ENCODE data around the gene CMTR1.

Gene CMTR1

DNA sequence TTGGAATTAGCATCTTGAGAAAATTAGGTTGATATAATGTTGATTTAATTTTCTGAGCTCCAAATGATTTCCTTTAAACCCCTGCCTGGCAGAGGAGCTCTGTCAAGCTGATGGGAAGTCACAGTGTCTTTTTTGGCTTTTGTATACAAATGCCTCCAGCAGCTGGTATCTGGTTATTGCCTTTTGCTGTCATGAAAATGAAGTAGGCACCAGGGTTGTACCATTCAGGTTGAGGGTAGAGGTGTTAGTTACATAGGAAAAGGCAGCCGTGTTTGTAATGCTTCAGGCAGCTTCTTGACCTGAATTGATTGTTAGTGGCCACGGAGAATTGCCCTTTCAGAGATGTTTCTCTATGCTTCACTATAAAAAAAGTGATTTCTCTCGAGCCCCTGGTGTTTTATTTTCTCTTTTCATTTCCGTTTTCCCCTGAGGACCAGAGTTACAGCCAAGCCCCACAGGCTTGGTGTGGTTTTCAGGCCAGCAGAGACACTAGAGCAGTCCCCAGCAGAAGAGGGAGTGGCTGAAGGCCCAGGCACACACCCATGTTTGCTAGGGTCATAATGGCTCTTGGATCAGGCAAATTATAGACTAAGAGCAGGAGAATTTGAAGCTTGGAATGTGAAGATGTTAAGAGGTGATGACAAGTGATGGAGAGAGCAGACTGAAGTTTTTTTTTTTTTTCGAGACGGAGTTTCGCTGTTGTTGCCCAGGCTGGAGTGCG is 21.6 kb downstream of the CMTR1 start:
- peaks cover 98% of the 10 kb centered on the region for H3K36me3 ChIP-seq

DNA sequence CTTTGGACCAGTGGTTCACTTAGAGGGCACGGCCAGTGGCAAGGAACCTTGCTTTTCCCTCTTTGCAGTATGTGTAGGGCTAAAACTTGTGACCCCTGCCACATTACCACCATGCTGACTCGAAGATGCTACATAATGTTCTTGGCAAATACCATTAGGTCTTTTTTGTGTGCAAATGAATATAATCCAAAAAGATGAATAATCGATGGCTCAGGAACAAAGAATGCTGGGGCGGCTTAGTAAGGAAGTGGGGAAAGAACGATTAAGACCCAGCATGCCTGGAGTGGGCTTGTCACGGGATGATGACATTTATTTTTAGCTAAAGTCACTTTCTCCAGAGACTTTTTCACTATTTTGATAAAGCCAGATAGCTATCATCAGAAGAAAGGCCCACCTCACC is 23.1 kb downstream of the CMTR1 start:
- Histone ChIP-seq H3K27me3 (no peaks in the 10 kb centered on the region), H3K4me3 (no peak overlapping the region), H3K4me2 (no peak overlapping the region), H3K36me3 (peaks cover 100% of the 10 kb centered on the region), H3K4me1 (no peaks in the 10 kb centered on the region), H3K9me3 (no peaks in the 10 kb centered on the region), H3K27ac (no peak overlapping the region), H4K20me1 (peaks cover 15% of the 10 kb centered on the region), H3K9ac (no peak overlapping the region)
- TF ChIP-seq Cebpa-rat (IDR thresholded peaks at IDR 0.05) = no peak

More for the DNA sequence above, 21.6 kb downstream of the CMTR1 start:
- Histone ChIP-seq H4K20me1 (peaks cover 15% of the 10 kb centered on the region), H3K9me3 (no peaks in the 10 kb centered on the region), H3K27me3 (no peaks in the 10 kb centered on the region), H3K4me3 (no peak overlapping the region), H3K9ac (no peak overlapping the region), H3K4me1 (no peaks in the 10 kb centered on the region), H3K27ac (no peak overlapping the region), H3K4me2 (no peak overlapping the region)
- no peak for TF ChIP-seq Cebpa-rat (IDR thresholded peaks at IDR 0.05)

DNA sequence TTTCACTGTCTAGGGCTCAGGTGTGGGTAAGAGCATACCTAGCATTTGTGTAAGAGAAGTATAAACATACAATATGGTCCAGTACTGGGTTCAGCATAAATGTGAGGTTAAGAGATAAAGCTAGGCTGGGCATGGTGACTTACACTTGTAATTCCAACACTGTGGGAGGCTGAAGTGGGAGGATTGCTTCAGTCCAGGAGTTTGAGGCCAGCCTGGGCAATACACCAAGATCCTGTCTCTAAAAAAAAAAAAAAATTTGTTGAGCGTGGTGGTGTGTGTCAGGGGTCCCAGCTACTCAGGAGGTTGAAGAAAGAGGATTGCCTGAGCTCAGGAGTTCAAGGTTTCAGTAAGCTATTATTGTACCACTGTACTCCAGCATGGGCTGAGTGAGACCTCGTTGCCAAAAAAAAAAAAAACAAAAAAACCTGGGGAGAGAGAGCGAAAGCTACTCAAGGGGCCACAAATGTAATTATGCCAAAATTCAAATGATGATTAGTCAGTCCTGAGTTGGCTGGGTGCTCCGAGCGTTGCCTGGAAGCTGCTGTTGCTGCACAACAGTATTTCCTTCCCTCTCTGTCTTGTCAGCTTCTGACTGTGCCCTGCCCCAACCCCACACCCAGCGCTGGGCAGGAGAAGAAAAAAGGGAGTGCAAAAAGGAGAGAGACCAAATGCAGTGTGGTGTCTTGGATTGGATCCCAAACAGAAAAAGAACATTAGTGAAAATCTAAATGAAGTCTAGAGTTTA is 24.0 kb downstream of the CMTR1 start:
- no peak for TF ChIP-seq Cebpa-rat (IDR thresholded peaks at IDR 0.05)
- H3K9ac ChIP-seq = no peak overlapping the region
- H3K4me3 ChIP-seq = no peak overlapping the region
- H3K27me3 ChIP-seq = no peaks in the 10 kb centered on the region
- H3K4me1 ChIP-seq = no peaks in the 10 kb centered on the region
- H3K36me3 ChIP-seq = peaks cover 100% of the 10 kb centered on the region
- H3K4me2 ChIP-seq = no peak overlapping the region
- H3K27ac ChIP-seq = no peak overlapping the region
- peaks cover 15% of the 10 kb centered on the region for H4K20me1 ChIP-seq
- H3K9me3 ChIP-seq = no peaks in the 10 kb centered on the region

DNA sequence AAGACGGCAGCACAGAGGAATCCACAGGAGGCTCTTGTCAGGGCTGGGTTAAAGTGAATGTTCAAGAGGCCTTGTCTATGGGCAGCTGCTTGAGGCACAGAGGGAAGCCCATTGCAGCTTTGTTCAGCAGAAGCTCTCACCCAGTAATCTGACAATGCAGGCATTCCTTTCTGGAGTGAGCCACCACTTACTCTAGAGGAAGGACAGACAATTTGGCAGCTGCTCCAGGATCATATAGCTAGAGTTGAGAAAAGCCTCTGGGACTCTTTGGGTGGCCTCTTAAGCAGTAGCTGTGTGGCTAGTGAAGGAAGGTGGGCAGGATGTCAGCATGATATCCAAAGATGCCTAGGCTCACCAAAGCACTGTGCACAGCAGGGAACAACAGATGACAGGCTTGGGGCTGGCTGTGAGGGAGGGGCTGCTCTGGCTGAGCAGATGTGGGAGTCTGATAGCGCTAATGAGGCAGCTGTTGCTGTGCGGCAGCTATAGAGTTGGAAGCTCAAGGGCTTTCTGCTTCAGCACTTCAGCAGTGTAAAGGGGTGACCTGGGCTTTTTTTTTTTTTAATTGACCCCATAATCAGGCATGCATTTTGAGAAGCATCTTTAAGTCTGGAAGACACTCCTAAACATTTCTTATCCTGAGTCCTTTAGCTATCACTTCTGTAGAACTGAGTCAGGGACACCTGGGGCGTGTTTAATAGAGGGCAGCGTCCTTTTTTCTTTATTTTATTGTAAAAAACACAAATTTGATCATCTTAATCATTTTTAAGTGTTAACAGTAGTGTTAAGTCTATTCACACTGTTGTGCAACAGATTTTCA is 27.2 kb downstream of the CMTR1 start:
- H3K9ac ChIP-seq = no peak overlapping the region
- no peak overlapping the region for H3K4me3 ChIP-seq
- H4K20me1 ChIP-seq = peaks cover 15% of the 10 kb centered on the region
- no peaks in the 10 kb centered on the region for H3K4me1 ChIP-seq
- peaks cover 91% of the 10 kb centered on the region for H3K36me3 ChIP-seq
- no peak overlapping the region for H3K27ac ChIP-seq
- no peak overlapping the region for H3K4me2 ChIP-seq
- no peak for TF ChIP-seq Cebpa-rat (IDR thresholded peaks at IDR 0.05)
- H3K27me3 ChIP-seq = no peaks in the 10 kb centered on the region
- no peaks in the 10 kb centered on the region for H3K9me3 ChIP-seq

DNA sequence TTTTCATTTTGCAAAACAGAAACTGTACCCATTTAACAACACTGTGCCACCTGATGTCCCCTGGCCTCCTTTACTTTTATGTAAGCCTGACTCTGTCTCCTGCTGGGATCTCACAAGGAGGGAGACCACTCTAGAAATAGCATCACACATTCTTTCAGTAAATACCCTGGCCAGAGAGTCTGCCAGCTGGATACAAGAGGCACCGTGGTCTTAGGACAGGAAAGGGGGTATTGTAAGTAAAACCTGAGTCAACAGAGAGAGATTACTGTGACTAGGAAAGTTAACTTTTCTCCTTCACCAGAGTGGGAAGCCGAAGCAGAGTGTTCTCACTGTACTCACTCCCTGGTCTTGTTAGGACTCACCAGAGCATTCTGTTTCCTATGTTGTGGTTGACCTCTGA is 27.8 kb downstream of the CMTR1 start:
- TF ChIP-seq Cebpa-rat (IDR thresholded peaks at IDR 0.05) = no peak
- Histone ChIP-seq H3K27me3 (no peaks in the 10 kb centered on the region), H3K9me3 (no peaks in the 10 kb centered on the region; the same call in 1 of the 2 replicates), H3K4me1 (no peaks in the 10 kb centered on the region), H3K9ac (no peak overlapping the region), H3K36me3 (peaks cover 89% of the 10 kb centered on the region), H3K27ac (no peak overlapping the region), H4K20me1 (peaks cover 15% of the 10 kb centered on the region), H3K4me2 (no peak overlapping the region), H3K4me3 (no peak overlapping the region)

DNA sequence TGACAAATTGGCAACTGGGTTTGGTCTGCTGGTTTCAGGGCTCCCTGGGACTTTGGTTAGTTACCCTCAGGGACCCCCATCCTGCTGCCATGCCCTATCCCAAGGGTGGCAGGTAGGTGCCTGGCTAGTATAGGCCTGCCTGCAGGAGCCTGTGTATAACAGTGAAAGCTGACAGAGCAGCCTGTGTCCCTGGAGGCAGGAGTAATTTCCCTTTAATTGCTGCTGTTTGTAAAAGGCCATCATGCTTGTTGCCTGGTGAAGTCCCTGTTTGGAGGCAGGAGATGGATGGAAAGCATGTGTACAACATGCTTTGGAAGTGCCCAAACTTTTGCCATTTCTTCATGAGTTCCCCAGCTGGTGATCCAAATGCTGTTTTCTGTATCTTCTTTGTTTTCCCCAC is 30.1 kb downstream of the CMTR1 start:
- no peak for TF ChIP-seq Cebpa-rat (IDR thresholded peaks at IDR 0.05)
- H3K4me3 ChIP-seq = no peak overlapping the region
- H3K27ac ChIP-seq = no peak overlapping the region
- no peak overlapping the region for H3K9ac ChIP-seq
- H3K9me3 ChIP-seq = peaks cover 23% of the 10 kb centered on the region
- no peaks in the 10 kb centered on the region for H3K27me3 ChIP-seq
- no peaks in the 10 kb centered on the region for H3K4me1 ChIP-seq
- 0 out of 2 replicates have a peak, but pooled peaks cover 5% of the 10 kb centered on the region for H4K20me1 ChIP-seq
- H3K4me2 ChIP-seq = no peak overlapping the region
- H3K36me3 ChIP-seq = peaks cover 84% of the 10 kb centered on the region

DNA sequence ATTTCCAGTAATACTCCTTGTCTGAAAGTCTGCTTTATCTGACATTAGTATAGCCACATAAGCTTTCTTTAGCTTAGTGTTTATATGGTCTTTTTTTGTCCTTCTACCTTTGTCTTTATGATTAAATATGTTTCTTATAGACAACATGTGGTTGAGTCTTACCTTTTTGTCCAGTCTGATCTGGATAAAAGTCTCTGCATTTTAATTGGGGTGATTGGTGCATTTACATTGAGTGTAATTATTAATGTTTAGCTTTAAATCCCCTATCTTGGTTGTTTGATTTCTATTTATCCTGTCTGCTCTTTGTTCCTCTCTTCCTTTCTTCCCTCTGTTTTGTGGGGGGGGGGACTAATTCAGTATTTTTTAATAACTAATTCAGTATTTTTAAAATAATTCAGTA is 34.7 kb downstream of the CMTR1 start:
- no peak overlapping the region for H3K4me3 ChIP-seq
- no peak for TF ChIP-seq Cebpa-rat (IDR thresholded peaks at IDR 0.05)

DNA sequence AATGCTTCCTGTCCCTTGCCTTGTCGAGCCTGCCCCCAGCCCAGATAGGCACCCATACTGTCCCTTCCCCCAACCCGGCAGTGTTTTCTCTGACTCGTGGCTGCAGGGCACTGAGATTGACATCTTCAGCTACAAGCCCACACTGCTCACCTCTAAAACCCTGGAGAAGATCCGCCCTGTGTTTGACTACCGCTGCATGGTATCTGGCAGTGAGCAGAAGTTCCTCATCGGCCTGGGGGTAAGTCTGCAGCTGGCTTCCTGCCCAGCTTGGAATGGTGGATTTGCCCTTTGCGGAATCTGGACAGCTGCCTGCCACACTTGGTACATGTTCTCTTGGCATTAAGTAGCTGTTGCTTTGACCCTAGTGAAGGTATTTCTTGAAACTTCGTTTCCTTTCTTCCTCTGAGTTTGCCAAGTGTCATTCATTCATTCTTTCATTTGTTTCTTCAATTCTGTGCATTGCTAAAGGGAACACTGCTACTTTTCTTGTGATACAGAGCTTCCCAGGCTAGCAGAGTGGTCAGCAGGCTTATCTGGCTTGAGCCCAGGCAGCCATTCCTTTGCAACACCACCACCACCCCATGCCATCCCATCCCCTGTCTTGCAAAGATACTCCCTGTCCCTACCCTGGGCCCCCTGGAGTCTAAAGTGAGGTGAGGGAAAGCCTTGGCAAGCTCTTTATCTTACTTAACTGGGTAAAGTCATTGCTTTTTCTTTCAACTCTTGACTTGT is 40.5 kb downstream of the CMTR1 start:
- no peak for TF ChIP-seq Cebpa-rat (IDR thresholded peaks at IDR 0.05)
- no peaks in the 10 kb centered on the region for H3K4me1 ChIP-seq
- peaks cover 5% of the 10 kb centered on the region for H3K9me3 ChIP-seq
- H3K27ac ChIP-seq = no peak overlapping the region
- H3K4me3 ChIP-seq = no peak overlapping the region
- no peaks in the 10 kb centered on the region for H3K27me3 ChIP-seq
- no peak overlapping the region for H3K9ac ChIP-seq
- no peak overlapping the region for H3K4me2 ChIP-seq
- H3K36me3 ChIP-seq = peaks cover 99% of the 10 kb centered on the region
- no peaks in the 10 kb centered on the region for H4K20me1 ChIP-seq

More for the DNA sequence above, 34.7 kb downstream of the CMTR1 start:
- Histone ChIP-seq H3K4me1 (no peaks in the 10 kb centered on the region), H3K4me2 (no peak overlapping the region), H3K36me3 (peaks cover 84% of the 10 kb centered on the region), H4K20me1 (no peaks in the 10 kb centered on the region), H3K27ac (no peak overlapping the region), H3K9ac (no peak overlapping the region), H3K9me3 (peaks cover 32% of the 10 kb centered on the region), H3K27me3 (no peaks in the 10 kb centered on the region)

DNA sequence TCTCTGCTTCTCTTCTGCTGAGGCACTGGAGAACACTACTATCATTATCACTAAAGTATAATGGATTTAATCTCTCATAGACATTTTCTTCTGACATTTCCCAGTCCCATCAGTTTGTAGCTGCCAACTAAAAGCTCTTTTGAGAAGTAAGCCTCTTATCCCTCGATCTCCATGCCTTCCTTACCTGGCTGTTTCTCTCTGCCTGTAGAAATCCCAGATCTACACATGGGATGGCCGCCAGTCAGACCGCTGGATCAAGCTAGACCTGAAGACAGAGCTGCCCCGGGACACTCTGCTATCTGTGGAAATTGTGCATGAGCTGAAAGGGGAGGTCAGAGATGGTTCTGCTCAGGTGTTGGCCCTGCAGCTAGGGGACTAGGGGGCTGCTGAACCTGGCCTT is 41.3 kb downstream of the CMTR1 start:
- no peaks in the 10 kb centered on the region for H3K27me3 ChIP-seq
- H3K9ac ChIP-seq = no peak overlapping the region
- no peak for TF ChIP-seq Cebpa-rat (IDR thresholded peaks at IDR 0.05)
- no peak overlapping the region for H3K4me3 ChIP-seq
- H3K9me3 ChIP-seq = no peaks in the 10 kb centered on the region
- H3K4me2 ChIP-seq = no peak overlapping the region
- no peaks in the 10 kb centered on the region for H3K4me1 ChIP-seq
- H3K27ac ChIP-seq = no peak overlapping the region
- H3K36me3 ChIP-seq = peaks cover 100% of the 10 kb centered on the region
- no peaks in the 10 kb centered on the region for H4K20me1 ChIP-seq
